Transverse colon (tissue), 4 donors: Measurements from ENCODE around the gene GJA10.

Experiments
- CTCF ChIP-seq, 5 experiments: fragments of 200-600 bp in 3 of 5; fragments of 450-650 bp in 2 of 5; sonication (generic) in 3 of 5; IDR thresholded peaks; 1 replicate in 2 of 5; 2 replicates in 3 of 5; pipeline ENCODE4 v1.5.1; 2016 to 2017; ENCODE audit warnings: antibody characterized with exemption in 5 of 5, inconsistent platforms in 3 of 5, mild to moderate bottlenecking in 2 of 5, moderate library complexity in 1 of 5
- POLR2A ChIP-seq: fragments of 450-650 bp; IDR thresholded peaks from one replicate; pipeline ENCODE4 v1.6.1; 2016; ENCODE audit warnings: antibody characterized with exemption, mild to moderate bottlenecking, moderate library complexity
- POLR2AphosphoS5 ChIP-seq, 3 donors: sonication (generic); formaldehyde crosslinking; IDR thresholded peaks; one replicate each; pipeline ENCODE4 v1.6.1; 2016; ENCODE audit warnings: antibody characterized with exemption in 3 of 3

DNA sequence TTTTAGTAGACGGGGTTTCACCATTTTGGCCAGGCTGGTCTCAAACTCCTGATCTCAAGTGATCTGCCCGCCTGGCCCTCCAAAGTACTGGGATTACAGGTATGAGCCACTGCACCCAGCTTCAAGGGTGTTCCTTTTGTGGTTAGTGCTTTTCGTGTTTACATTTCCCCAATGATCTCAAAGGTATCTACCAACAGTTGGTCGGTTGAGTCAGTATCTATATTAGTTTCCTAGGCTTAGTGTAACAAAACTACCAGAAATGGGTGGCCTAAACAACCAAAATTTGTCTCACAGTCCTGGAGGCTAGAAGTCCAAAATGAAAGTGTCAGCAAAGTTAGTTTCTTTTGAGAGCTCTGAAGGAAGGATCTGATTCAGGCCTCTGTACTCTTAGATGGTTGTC, 34.5 kb upstream of the GJA10 start:
- no peak for TF ChIP-seq POLR2AphosphoS5 (IDR thresholded peaks at IDR 0.05)
- no peak for TF ChIP-seq CTCF (IDR thresholded peaks at IDR 0.05)
- no peak for TF ChIP-seq POLR2A
